Left cardiac atrium (tissue), 4 donors: ENCODE measurements around the gene XRCC6. TPM values are rescaled to one million over a fixed set of nuclear protein-coding genes. Genes with fewer than 3 reads are reported as not detected.
A peak's percentile ranks its signal among the peaks of the same experiment; 100 is the strongest.
"Not testable (repeated sequence)": the region's sequence is repeated elsewhere in the genome, so short reads cannot be mapped to it uniquely, and the experiment has no call there.

Experiments
- ATAC-seq, 2 donors: fragments of 200-7000 bp; cut with Tn5 transposase; one replicate each; pipeline ENCODE4 v1.9.1; 2020; ENCODE audit warnings: mild to moderate bottlenecking in 2 of 2, moderate library complexity in 2 of 2
- DNase-seq: peaks from one replicate; pipeline ENCODE4 v3.0.0-alpha.2; 2020
- intact Hi-C, 2 donors: fragments of 100-400 bp; cut with DNase I; formaldehyde crosslinking; loops; one replicate each; pipeline versions ENCODE4 v1.14.1 to v1.15.1; 2022 to 2023
- total RNA-seq, 2 donors: library from RNA; stranded (reverse); fragmentation: NEBNext Ultra II Directional; extraction: Animal tissue kit (Norgen Biotek cat#: 25700); gene quantifications; one replicate each; pipeline ENCODE4 v1.2.1, GENCODE V29; 2021
- donor health status: DM: no; HTN: yes; CAD: no.
- donor health status: DM: no; HTN: yes; CAD: no; lungs with severe emphysema.
- donor health status: DM: yes; HTN: yes; CAD: no.
- donor health status: Dilated cardiomyopathy.

XRCC6 gene
- total RNA-seq, 2 donors from 2014 or later: 141 to 169 TPM

DNA sequence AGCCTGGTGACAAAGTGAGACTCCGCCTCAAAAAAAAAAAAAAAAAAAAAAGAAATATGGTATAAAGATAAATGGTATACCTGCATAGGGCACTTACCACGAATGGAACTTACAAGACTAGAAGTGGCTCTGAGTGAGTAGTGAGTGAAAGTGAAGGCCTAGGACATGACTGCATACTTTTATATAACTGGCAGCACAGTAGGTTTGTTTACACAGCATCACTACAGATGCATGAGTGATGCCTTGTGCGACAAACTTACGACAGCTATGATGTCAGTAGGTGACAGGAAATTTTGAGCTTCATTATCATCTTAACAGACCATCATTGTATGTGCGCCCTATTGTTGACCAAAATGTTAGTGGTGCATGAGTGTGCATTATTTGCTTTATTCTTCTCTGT, 17.7 kb downstream of the XRCC6 start:
- ATAC-seq (no peak), DNase-seq (no peak)
- intact Hi-C loops: no loop called here

DNA sequence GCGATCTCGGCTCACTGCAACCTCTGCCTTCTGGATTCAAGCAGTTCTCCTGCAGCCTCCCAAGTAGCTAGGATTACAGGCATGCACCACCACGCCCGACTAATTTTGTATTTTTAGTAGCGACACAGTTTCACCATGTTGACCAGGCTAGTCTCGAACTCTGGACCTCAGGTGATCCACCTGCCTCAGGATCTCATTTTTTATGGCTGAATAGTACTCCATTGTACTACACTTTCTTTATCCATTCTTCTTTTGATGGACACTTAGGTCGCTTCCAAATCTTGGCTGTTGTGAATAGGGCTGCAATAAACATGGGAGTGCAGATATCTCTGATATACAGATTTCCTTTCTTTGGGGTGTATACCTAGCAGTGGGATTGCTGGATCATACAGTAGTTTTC, 20.8 kb downstream of the XRCC6 start:
- DNase-seq (no peak), ATAC-seq (no peak)
- intact Hi-C loops: no loop called here

DNA sequence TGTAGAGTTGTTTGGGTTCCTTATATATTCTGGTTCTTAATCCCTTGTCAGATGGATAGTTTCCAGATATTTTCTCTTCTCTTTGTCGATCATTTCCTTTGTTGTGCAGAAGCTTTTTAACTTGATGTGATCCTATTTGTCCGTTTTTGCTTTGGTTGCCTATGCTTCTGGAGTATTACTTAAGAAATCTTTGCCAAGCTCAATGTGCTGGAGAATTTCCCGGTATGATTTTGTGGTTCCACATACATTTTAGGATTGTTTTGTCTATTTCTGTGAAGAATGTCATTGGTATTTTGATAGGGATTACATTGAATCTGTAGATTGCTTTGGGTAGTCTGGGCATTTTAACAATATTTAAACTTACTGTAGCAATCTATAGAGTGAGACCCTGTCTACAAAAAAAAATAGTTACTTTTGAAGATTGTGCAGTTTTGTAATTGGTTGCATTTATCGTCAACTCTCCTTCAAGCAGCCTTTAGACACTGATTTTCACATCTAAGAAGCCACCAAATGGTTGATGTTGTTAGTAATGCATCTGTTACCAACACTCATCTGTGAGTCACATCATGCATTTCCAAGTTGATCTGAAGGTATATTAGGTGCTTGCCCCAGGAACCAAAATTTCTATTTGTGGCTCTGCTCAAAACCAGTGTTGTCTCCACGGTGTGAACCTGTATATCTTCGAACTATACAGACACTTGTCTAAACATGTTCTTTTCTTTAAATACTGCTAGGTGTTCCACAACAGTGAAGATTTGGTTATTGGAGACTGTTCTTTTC, 21.4 kb downstream of the XRCC6 start:
- DNase-seq (no peak), ATAC-seq (no peak)
- intact Hi-C loops: no loop called here

DNA sequence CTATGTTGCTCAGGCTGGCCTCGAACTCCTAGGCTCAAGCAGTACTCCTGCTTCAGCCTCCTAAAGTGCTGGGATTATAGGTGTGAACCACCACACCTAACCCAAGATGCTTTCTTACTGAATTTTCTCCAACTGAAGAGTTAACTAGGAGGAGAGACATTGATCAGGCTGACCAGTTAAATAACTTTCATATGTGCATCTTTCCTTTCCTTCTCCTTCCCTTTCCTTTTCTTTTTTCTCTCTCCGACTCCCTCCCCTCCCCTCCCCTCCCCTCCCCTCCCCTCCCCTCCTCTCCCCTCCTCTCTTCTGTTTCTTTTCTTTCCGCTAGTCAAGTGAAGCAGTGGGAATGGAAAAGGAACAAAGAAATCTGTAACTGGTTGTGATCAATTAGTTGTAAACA, 26.7 kb downstream of the XRCC6 start:
- no peak for ATAC-seq
- intact Hi-C loops: no loop called here

DNA sequence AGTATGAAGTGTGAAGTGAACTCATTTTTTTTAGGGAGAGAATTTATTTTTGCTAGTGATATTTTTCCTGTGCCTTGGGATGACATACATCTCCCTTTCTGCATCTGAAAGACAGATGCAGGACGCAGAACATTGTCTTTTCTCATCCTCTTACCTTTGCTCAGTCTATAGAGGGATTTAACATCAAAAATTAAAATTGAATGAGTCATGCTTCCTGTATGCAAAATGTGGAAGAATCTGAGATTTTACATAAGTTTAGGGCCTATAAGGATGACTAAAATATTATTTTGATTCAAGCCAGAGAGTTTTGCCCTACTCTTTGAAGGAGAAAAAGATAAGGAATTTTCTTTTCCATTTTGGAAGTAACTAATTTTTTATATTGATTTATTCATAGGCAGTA, 27.3 kb downstream of the XRCC6 start:
- intact Hi-C loops: no loop called here
- DNase-seq: no peak
- ATAC-seq: no peak

More for the DNA sequence above, 26.7 kb downstream of the XRCC6 start:
- DNase-seq: no peak

DNA sequence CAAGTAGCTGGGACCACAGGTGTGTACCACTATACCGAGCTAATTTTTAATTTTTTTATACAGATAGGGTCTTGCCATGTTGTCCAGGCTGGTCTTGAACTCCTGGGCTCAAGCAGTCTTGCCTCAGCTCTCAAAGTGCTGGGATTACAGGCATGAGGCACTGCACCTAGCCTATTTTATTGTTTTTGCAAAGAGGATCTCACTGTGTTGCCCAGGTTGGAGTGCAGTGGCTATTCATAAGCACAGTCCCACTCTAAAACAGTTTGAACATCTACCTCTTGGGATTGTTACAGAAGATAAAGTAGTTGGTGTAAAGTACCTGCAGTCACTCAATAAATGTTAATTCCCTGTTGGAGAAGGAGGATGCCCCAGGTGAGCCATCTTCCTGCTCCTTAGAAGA, 29.1 kb downstream of the XRCC6 start:
- ATAC-seq (no peak), DNase-seq (no peak)
- intact Hi-C loops: no loop called here

DNA sequence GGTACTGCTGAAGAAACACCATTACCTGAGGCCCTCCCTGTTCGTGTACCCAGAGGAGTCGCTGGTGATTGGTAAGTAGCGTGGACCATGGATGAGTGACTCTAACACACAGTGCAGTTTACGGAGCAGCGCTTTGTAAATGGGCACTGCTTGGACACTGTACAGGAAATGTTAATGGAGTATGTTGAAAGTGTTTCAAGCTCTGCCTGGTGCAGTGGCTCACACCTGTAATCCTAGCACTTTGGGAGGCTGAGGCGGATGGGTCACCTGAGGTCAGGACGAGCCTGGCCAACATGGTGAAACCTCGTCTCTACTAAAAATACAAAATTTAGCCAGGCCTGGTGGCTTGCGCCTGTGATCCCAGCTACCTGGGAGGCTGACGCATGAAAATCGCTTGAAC, 29.7 kb downstream of the XRCC6 start:
- DNase-seq (no peak), ATAC-seq (no peak)
- intact Hi-C loops: no loop called here

DNA sequence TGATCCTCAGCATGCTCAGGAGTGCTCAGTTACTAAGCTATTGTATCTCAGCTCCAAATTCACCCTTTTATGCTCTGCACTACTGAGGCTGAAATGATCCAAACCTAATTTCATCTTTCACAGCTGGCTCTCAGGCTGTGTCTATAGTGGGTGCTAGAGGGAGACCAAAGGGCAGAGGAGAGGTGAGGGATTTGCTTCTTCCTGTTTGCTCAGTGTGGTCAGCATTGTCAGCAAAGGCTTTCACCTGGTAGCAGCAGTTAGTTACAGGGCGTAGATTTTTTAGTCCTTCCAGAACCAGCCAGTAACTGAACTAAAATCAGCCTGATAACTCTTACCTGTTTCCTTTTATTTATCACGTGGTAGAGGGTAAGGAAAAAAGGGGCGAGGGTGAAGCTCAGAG, 33.2 kb downstream of the XRCC6 start:
- intact Hi-C loops: no loop called here
- ATAC-seq: no peak
- DNase-seq: no peak

DNA sequence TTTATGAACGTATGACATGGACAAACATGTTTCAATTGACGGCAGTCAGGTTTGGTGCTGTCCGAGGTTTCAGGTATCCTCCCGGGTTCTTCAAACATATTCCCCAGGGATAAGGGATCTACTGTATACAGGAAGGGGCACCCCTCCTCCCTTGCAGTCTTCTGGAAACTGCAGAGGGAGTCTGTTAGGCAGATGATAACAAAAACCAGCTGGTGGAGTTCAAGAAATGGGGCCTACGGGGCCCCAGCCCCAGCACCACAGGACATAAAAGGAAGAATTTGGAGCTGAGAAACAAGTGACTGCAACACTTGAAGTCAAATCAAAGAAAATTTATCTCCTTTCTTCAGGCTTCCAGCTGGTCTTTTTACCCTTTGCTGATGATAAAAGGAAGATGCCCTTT, 35.5 kb downstream of the XRCC6 start:
- no peak for ATAC-seq
- DNase-seq: no peak
- intact Hi-C loops: no loop called here

DNA sequence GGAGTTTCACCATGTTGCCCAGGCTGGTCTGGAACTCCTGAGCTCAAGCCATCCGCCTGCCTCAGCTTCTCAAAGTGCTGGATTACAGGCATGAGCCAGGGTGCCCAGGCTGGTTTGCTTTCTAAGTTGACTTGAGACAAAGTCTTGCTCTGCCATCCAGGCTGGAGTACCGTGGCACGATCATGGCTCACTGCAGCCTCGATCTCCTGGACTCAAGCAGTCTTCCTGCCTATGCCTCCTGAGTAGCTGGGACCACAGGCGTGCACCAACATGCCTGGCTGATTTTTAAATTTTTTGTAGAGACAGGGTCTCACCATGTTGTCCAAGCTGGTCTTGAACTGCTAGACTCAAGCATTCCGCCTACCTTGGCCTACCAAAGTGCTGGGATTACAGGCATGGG, 36.6 kb downstream of the XRCC6 start:
- intact Hi-C loops: no loop called here
- ATAC-seq (no peak), DNase-seq (no peak)

DNA sequence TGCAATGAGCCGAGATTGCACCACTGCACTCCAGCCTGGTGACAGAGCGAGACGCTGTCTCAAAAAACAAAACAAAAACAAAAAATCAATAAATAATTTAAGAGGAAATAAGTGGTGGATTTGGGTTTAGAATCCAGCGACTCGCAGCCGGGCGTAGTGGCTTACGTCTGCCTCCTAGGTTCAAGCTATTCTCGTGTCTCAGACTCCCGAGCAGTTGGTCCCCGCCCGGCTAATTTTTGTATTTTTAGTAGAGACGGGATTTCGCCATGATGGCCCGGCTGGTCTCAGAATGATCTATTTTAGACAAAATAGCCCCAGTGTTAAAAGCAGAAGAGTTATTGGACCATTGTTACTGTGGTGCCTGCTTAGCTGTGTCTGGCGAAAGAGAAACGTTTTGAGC, 37.8 kb downstream of the XRCC6 start:
- intact Hi-C loops: no loop called here
- ATAC-seq (no peak), DNase-seq (no peak)

DNA sequence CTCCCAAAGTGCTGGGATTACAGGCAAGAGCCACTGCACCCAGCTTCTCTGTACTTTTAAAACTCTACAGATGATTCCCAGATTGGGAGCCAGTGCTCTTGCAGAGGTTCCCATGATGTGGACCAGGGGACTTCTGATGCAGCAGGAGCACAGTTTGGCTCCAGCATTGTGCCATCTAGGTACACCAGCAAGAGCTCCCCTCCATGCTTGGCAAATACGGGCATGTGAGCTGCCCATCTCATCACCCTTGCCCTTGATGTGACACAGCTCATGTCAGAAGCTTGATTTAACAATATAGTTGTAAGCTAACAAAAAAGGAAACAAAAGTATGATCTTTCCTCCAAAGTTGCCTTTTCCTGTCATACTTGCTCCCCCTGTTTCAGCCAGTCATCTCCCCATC, 38.8 kb downstream of the XRCC6 start:
- DNase-seq: no peak
- intact Hi-C loops: no loop called here
- ATAC-seq: peak; percentile 70 to 73

DNA sequence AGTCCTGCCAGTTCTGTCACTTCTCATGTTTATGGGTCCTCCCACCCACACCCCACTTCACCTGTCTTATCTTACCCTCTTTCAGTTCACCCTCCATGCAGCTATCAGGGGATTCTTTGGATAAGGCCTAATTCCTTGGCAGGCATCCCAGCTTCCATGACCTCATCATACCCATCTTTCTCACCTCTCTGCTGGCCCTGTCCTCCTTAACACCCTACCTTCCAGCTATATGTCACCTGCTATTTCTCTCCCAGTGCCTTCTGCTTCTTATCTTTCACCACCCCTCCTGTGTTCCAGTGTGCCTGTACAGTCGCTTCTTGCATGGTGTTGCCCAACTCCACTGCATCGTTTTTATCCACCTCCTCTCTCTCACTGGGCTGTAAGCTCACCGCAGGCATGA, 39.3 kb downstream of the XRCC6 start:
- peak; percentile 93 to 94 for ATAC-seq
- intact Hi-C loops: no loop called here
- peak; percentile 67 for DNase-seq

DNA sequence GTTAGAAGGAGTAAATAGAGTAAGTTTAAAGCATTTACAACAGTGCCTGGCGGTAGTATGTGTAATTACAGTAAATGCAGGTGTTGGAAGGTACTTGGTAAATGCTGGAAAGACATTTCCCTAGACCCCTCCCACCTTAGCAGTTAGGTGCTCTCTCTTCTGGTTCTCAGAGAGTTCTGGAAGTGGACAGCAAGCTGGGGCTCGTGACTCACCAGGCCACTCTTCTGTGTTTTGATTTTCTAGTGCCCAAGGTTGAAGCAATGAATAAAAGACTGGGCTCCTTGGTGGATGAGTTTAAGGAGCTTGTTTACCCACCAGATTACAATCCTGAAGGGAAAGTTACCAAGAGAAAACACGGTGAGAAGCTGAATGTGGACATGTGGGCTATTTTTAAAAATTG, 40.0 kb downstream of the XRCC6 start:
- no peak for DNase-seq
- peak in 1 of 2 donors; percentile 10 for ATAC-seq
- intact Hi-C loops: no loop called here

DNA sequence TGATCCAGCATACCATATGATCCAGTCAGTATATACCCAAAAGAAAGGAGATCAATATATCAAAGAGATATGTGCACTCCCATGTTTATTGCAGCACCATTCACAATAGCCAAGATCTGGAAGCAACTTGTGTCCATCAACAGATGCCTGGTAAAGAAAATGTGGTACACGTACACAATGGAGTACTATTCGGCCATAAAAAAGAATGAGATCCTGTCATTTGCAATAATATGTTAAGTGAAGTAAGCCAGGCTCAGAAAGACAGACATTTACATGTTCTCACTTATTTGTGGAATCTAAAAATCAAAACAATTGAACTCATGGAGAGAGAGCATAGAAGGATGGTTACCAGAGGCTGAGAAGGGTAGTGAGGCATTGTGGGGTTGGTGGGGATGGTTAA, 40.6 kb downstream of the XRCC6 start:
- ATAC-seq: no peak
- intact Hi-C loops: no loop called here
- DNase-seq: no peak

DNA sequence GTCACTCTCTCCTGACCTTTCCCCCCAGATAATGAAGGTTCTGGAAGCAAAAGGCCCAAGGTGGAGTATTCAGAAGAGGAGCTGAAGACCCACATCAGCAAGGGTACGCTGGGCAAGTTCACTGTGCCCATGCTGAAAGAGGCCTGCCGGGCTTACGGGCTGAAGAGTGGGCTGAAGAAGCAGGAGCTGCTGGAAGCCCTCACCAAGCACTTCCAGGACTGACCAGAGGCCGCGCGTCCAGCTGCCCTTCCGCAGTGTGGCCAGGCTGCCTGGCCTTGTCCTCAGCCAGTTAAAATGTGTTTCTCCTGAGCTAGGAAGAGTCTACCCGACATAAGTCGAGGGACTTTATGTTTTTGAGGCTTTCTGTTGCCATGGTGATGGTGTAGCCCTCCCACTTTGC, 42.5 kb downstream of the XRCC6 start:
- intact Hi-C loops, ATAC-seq: not testable (repeated sequence)

DNA sequence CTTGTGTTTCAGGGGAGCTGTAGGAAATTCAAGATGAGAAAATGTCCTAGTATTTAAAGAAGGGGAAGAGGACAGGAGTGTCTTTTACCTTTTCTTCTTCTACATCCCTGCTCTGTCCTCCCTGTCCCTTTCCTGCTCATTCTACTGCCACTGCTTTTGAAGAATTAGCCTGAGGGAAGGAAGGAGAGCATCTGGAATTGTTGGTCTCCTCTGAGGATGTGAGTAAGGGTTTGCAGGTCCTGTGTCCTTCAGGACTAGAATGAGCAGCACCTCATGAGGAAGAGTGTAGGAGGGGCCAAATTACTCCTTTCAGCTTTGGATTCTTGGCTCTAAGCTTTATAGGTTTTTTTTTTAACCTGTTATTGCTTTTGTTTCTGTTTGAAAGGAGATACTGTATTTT, 43.4 kb downstream of the XRCC6 start:
- ATAC-seq (no peak), DNase-seq (no peak)
- intact Hi-C loops: no loop called here

More for the DNA sequence above, 42.5 kb downstream of the XRCC6 start:
- not testable (repeated sequence) for DNase-seq

DNA sequence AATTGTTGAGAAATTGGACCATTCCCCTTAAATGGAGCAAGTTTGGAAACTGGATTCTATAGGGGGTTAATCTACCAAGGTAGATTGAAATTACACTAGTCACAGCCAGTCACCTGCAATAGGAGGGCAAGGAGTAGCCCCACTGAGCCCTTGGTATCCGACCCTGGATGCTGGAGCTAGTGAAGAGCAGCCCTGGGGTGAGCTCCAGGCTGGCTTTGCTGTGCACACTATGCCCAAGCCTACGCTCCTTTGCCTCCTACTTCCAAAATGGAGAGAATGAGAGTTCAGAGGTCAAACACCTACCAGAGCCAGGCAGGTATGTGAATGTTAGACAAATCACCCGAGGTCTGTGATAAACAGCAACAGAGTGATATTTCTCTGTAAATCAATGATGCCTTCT, 43.9 kb downstream of the XRCC6 start:
- DNase-seq (no peak), ATAC-seq (no peak)
- intact Hi-C loops: no loop called here

DNA sequence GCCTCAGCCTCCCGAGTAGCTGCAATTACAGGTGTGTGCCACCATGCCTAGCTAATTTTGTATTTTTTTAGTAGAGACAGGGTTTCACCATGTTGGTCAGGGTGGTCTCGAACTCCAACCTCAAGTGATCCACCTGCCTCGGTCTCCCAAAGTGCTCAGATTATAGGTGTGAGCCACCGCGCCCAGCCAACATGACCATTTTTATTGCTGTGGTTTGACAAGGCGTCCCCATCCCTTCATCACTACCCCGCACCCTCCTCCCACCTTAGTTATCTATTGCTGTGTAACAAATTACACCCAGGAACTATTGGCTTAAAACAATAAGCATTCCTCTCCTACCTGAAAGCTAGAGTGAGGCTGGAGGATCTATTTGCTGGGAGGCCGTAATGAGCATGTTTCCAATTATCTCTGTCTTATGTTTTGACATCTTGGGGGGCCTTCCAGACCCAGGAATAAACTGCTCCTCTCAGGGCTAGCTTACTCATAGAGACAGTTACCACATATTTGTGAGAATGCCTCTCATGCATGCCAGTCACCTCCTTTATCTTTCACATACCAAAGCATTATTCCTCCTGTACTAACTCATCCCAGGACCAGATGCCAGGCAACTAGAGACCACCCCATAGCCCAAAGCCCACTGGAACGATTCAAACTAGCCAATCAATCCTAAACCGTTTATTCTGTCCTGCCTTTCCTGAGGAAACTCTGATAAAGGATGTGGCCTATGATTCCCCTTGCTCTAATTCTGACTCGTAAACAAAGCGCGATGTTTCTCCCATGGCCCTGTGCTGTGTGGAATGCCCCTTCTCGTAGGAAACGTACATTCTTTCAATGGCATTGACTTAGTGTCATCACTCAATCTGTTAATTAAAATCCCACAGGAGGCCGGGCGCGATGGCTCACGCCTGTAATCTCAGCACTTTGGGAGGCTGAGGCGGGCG, 48.1 kb downstream of the XRCC6 start:
- intact Hi-C loops: no loop called here
- ATAC-seq (no peak), DNase-seq (no peak)

DNA sequence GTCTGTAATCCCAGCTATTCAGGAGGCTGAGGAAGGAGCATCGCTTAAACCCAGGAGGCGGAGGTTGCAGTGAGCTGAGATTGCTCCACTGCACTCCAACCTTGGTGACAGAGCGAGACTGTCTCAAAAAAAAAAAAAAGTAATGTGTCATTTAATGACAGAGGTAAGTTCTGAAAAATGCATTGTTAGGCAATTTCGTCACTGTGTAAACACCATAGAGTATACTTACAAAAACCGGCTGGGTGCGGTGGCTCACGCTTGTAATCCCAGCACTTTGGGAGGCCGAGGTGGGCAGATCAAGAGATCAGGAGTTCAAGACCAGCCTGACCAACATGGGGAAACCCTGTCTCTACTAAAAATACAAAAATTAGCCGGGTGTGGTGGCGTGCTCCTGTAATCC, 51.0 kb downstream of the XRCC6 start:
- intact Hi-C loops, DNase-seq: not testable (repeated sequence)

More for the DNA sequence above, 51.0 kb downstream of the XRCC6 start:
- not testable (repeated sequence) for ATAC-seq
